Esophagus (tissue), 2 donors: ENCODE results near the gene PDZD4. TPM values are rescaled to one million over a fixed set of nuclear protein-coding genes. Genes with fewer than 3 reads are reported as not detected.

Experiments used
- H3K27ac ChIP-seq, 2 donors: one replicate each; pipeline ENCODE4 v1.5.1; 2013; ENCODE audit warnings: low read depth in 2 of 2, mild to moderate bottlenecking in 2 of 2, inconsistent platforms in 1 of 2, low read length in 1 of 2, moderate library complexity in 1 of 2
- H3K27me3 ChIP-seq, 2 donors: one replicate each; pipeline ENCODE4 v1.6.1; 2013; ENCODE audit warnings: low read length in 2 of 2, control low read depth in 1 of 2, mild to moderate bottlenecking in 1 of 2; ENCODE audit not compliant: insufficient read depth in 2 of 2, control insufficient read depth in 1 of 2
- H3K36me3 ChIP-seq, 2 donors: one replicate each; pipeline ENCODE4 v1.6.1; 2013; ENCODE audit warnings: low read length in 1 of 2; ENCODE audit not compliant: control insufficient read depth in 2 of 2, insufficient read depth in 2 of 2
- H3K4me1 ChIP-seq, 2 donors: one replicate each; pipeline ENCODE4 v1.6.1; 2013; ENCODE audit warnings: low read length in 1 of 2; ENCODE audit not compliant: control insufficient read depth in 2 of 2, insufficient read depth in 2 of 2
- H3K4me3 ChIP-seq, 2 donors: one replicate each; pipeline ENCODE4 v1.5.1; 2013; ENCODE audit warnings: low read length in 2 of 2, mild to moderate bottlenecking in 2 of 2, low read depth in 1 of 2, moderate library complexity in 1 of 2
- H3K9me3 ChIP-seq, 2 donors: one replicate each; pipeline ENCODE4 v1.6.1; 2013; ENCODE audit warnings: mild to moderate bottlenecking in 2 of 2, low read depth in 1 of 2, low read length in 1 of 2, moderate library complexity in 1 of 2; ENCODE audit not compliant: control insufficient read depth in 2 of 2, insufficient read depth in 1 of 2
- WGBS, 2 donors: extraction: QIAGEN DNeasy Blood & Tissue Kit; methylation state at CpG; one replicate each; pipeline ENCODE4 v1.1.7; 2013; 5-methylcytosine and 5-hydroxymethylcytosine counted together
- polyA plus RNA-seq, 2 donors: library from polyadenylated mRNA; stranded (reverse); fragments of 200-250 nt; gene quantifications; one replicate each; pipeline ENCODE4 v1.2.3, GENCODE V29; 2013
- donor health status: healthy with polysubstance abuse.
- donor health status: Bipolar disorder and iron deficiency.

PDZD4 gene
- polyA plus RNA-seq, 2 donors: 2.3 to 4.0 TPM

DNA sequence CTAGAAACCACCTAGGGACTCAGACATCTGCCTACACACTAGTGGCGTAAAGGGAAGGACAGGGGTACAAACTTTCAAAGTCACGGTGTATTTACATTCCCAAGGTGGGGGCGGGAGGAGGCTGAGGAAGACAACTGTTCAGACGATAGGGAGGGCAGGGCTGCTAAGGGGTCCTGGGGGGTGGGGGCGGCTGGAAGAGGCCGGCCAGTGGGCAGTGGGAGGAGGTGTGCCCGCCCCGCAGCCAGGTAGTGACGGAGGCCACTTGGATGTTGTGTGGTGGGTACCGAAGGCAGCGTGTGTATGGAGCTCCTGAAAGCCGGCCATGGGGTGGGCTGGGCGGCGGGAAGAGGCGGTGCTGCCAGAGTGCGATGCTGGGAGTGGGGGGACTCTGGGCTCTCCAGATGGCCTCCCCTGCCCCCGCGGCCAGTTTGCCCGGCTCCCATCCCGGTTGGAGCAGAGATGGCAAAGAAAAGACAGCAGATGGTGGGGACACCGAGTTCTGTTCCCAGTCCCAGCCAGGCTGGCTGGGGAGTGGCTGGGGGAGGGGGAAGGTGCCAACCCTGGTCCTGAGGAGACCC is 31.5 kb upstream of the PDZD4 start:
- Histone ChIP-seq H3K4me3 (no peak overlapping the region), H3K27me3 (peaks cover 0 to 5% of the 10 kb centered on the region in 2 donors), H3K9me3 (no peaks in the 10 kb centered on the region), H3K36me3 (no peaks in the 10 kb centered on the region), H3K27ac (no peak overlapping the region), H3K4me1 (no peaks in the 10 kb centered on the region)
- 60 to 69% methylated on average over 21 of the region's 21 CpGs for WGBS, 2 donors

DNA sequence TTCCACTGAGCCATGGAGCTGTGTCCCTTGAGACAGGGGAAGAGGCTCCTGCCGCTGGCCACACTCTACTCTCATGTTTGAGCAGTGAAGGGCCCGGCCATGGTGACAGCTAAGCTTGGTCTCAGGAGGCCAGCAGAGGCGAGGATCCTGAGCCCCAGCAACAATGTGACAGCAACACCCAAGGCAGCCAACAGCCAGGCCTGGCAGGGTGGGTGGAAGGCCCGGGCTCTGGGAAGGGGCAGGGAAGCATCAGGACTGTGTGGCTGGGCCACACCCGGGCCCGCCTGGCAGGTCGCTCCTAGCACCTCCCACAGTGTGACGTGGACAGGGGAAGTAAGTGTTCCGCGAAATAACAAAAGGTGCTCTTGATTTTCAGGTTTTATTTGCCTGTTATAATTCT is 30.8 kb upstream of the PDZD4 start:
- no peak overlapping the region for H3K27ac ChIP-seq
- H3K4me1 ChIP-seq: no peaks in the 10 kb centered on the region
- H3K36me3 ChIP-seq: no peaks in the 10 kb centered on the region
- no peaks in the 10 kb centered on the region for H3K9me3 ChIP-seq
- 54 to 67% methylated on average over 10 of the region's 10 CpGs for WGBS, 2 donors
- H3K27me3 ChIP-seq: peaks cover 0 to 5% of the 10 kb centered on the region in 2 donors
- H3K4me3 ChIP-seq: no peak overlapping the region

DNA sequence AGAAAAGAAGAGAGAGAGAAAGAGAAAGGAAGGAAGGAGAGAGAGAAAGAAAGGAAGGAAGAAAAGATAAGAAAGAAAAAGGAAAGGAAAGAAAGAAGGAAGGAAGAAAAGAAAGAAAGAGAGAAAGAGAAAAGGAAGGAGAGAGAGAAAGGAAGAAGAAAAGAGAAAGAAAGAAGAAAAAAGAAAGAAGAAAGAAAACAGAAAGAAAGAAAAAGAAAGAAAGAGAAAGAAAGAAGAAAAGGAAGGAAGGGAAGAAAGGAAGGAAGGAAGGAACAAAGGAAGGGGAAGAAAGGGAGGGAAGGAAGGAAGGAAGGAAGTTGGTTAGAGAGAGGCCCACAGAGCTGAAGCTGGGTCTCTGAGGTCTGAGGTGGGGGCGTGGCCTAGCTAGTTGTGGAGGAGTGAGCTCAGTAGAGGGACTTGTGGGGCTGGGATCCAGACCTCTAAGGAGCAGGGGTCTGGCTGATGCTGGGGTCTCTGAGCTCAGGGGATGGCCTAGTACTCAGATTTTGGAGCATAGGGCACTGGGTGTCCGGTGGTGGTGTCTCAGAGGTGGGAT is 27.1 kb upstream of the PDZD4 start:
- H3K36me3 ChIP-seq: no peaks in the 10 kb centered on the region
- H3K9me3 ChIP-seq: peaks cover 0 to 5% of the 10 kb centered on the region in 2 donors
- H3K27ac ChIP-seq: no peak overlapping the region
- peaks cover 0 to 5% of the 10 kb centered on the region in 2 donors for H3K27me3 ChIP-seq
- no peaks in the 10 kb centered on the region for H3K4me1 ChIP-seq
- 67 to 82% methylated on average over 2 of the region's 2 CpGs for WGBS, 2 donors
- no peak overlapping the region for H3K4me3 ChIP-seq

DNA sequence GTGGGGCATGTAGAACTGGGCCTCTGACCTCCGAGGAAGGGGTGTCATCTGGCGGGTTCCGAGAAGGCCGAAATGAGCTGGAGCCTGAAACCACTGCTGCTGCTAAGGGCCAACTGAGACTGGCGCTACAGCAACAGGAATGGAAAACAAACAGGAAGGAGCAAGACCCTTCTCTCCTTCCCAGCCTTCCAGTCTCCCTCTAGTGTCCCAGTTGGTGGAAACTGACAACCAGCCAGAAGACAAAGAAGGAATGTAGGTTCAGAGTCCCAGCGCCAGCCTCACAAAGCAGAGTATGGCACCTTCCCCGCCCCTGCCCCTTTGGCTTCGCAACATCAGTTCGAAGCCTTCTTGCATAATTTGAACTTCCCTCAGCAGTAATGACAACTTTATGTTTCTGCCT is 24.4 kb upstream of the PDZD4 start:
- no peaks in the 10 kb centered on the region for H3K36me3 ChIP-seq
- WGBS, 2 donors: 80 to 83% methylated on average over 9 of the region's 9 CpGs
- peaks cover 0 to under 1% of the 10 kb centered on the region in 2 donors for H3K27me3 ChIP-seq
- H3K27ac ChIP-seq: no peak overlapping the region
- H3K4me3 ChIP-seq: no peak overlapping the region
- H3K9me3 ChIP-seq: peaks cover 0 to 5% of the 10 kb centered on the region in 2 donors
- H3K4me1 ChIP-seq: no peaks in the 10 kb centered on the region

DNA sequence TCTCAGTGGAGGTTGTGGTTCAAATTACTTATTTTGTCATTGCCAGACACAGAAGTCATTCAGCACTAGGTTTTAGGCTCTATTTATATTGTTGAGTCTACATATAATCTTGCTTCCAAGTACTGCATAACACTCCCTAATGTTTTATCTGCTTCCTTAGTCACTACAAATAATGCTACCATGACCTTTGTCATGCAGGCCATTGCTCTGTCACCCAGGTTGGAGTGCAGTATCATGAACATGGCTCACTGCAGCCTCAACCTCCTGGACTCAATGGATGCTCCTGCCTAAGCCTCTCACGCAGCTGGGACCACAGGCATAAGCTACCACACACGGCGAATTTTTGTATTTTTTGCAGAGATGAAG is 23.5 kb upstream of the PDZD4 start:
- H3K4me3 ChIP-seq: no peak overlapping the region
- peaks cover 0 to 5% of the 10 kb centered on the region in 2 donors for H3K9me3 ChIP-seq
- no peak overlapping the region for H3K27ac ChIP-seq
- WGBS, 2 donors: 82 to 90% methylated on average over 3 of the region's 3 CpGs
- no peaks in the 10 kb centered on the region for H3K36me3 ChIP-seq
- H3K4me1 ChIP-seq: no peaks in the 10 kb centered on the region
- H3K27me3 ChIP-seq: no peaks in the 10 kb centered on the region

DNA sequence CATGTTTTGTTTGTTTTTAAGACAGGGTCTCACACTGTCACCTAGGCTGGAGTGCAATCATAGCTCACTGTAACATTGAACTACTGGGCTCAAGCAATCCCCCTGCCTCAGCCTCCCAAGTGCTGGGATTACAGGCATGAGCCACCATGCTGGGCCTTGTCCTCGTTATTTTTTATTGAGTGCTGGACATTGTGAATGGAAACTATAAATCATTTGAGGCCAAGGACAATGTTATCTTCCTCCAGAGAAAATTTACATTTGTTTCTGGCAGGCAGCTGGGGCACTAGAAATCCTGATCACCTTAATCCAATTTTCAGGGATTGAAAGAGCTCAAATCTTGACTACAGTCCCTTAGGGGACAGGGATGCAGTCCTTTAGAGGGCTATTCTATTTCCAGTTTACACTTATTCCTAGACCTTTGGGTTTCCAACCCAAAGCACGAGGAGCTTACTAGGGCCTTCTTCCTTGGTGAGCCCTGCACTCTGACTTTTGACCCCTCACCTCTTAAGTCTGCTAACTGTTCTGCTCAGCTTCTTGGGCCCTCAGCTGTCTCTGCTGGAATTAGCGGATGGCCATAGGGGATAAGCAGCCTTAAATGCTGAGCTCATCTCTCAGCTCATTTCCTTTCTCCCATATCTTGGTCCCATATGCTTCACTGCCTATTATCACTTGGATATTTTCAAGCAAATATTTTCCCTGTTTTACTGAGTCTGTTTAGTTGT is 23.0 kb upstream of the PDZD4 start:
- 60 to 62% methylated on average over 3 of the region's 3 CpGs for WGBS, 2 donors

DNA sequence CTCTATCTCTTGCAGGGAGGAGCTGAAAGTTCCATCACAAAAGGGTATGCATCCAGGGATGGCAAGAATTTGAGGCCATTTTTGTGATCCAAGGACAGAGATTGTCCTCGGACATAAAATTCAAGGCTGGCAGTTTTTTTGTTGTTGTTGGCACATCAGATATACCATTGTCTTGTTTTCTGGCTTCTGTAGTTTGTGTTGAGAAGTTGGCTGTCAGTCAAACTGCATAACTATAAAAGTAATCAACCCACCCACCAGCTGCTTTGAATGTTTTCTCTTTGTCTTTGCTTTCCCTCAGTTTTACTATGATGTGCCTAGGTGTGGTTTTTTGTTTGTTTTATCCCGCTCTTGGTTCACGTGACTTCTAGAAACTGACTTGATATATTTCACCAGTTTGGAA is 21.6 kb upstream of the PDZD4 start:
- Histone ChIP-seq H3K36me3 (no peaks in the 10 kb centered on the region), H3K27ac (no peak overlapping the region), H3K9me3 (peaks cover 0 to 5% of the 10 kb centered on the region in 2 donors), H3K4me3 (no peak overlapping the region), H3K27me3 (no peaks in the 10 kb centered on the region), H3K4me1 (no peaks in the 10 kb centered on the region)
- WGBS, 2 donors: 47 to 51% methylated on average over 3 of the region's 3 CpGs

More for the DNA sequence above, 23.0 kb upstream of the PDZD4 start:
- H3K27me3 ChIP-seq: no peaks in the 10 kb centered on the region
- H3K27ac ChIP-seq: no peak overlapping the region
- H3K9me3 ChIP-seq: peaks cover 0 to 5% of the 10 kb centered on the region in 2 donors
- no peak overlapping the region for H3K4me3 ChIP-seq
- no peaks in the 10 kb centered on the region for H3K36me3 ChIP-seq
- no peaks in the 10 kb centered on the region for H3K4me1 ChIP-seq

DNA sequence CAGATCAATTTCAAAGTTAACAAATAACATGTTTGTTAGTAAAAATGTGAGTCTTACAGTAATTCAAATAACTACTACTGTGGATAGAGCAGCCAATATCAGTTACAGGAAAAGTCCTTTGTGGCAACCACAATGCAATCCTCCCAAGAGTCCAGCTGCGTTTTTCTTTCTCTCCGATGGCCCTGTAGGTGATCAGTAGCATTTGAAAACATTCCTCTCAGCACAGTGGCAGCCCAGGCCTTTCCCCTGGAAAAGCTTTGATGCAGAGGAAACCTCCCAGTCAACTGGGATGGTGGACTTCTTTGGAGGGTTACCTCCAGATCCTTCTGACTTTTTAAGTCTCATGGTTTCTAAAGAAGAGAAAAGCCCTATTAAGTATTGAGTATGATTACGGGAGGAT is 18.0 kb upstream of the PDZD4 start:
- Histone ChIP-seq H3K36me3 (no peaks in the 10 kb centered on the region), H3K27me3 (no peaks in the 10 kb centered on the region), H3K27ac (no peak overlapping the region), H3K4me3 (no peak overlapping the region), H3K4me1 (no peaks in the 10 kb centered on the region), H3K9me3 (peaks cover 0 to 3% of the 10 kb centered on the region in 2 donors)
- 62 to 73% methylated on average over 3 of the region's 3 CpGs for WGBS, 2 donors

DNA sequence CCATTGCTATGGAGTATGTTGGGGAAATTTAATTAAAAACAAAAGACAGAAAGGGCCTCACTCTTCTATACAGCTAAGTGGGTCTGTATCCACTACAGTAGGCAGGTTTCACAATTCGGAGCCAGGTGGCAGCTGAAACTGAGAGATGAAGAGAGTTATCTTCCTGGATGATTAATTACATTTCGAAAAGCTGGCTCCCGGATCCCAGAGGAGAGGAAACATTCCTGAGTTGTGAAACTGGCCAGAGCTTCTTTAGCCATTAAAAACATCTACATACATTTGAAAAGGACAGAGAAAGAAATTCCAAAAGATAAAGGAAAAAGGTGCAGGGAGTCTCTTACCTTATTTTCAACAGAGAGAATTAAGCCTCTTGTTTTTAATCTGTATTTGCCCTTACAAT is 15.5 kb upstream of the PDZD4 start:
- no peaks in the 10 kb centered on the region for H3K4me1 ChIP-seq
- 14 to 23% methylated on average over 3 of the region's 3 CpGs for WGBS, 2 donors
- H3K9me3 ChIP-seq: no peaks in the 10 kb centered on the region
- no peaks in the 10 kb centered on the region for H3K27me3 ChIP-seq
- no peak overlapping the region for H3K27ac ChIP-seq
- no peak overlapping the region for H3K4me3 ChIP-seq
- no peaks in the 10 kb centered on the region for H3K36me3 ChIP-seq

DNA sequence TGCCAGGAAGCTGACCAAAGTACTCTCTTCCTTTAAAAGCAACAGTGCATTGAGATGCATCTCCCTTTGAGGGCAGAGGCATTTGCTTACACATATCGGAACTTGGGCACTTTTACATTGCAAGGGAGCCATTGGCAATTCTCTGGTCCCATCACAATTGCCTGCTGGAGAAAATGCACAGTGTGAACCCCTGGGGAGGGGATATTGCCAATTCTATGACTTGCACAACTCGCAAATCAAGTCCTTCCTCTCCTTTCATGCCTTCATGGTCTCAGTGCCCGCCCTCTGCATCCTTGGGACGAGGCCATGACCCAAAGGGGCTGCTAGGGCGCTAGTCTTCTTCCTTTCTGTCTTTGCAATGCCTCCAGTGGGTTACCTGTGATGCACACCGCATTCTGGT is 14.9 kb upstream of the PDZD4 start:
- Histone ChIP-seq H3K27me3 (no peaks in the 10 kb centered on the region), H3K9me3 (no peaks in the 10 kb centered on the region), H3K4me1 (no peaks in the 10 kb centered on the region), H3K36me3 (no peaks in the 10 kb centered on the region), H3K27ac (no peak overlapping the region), H3K4me3 (no peak overlapping the region)
- 35 to 40% methylated on average over 6 of the region's 6 CpGs for WGBS, 2 donors
